ENCODE data around the gene SMIM10L1.

Gene SMIM10L1

DNA sequence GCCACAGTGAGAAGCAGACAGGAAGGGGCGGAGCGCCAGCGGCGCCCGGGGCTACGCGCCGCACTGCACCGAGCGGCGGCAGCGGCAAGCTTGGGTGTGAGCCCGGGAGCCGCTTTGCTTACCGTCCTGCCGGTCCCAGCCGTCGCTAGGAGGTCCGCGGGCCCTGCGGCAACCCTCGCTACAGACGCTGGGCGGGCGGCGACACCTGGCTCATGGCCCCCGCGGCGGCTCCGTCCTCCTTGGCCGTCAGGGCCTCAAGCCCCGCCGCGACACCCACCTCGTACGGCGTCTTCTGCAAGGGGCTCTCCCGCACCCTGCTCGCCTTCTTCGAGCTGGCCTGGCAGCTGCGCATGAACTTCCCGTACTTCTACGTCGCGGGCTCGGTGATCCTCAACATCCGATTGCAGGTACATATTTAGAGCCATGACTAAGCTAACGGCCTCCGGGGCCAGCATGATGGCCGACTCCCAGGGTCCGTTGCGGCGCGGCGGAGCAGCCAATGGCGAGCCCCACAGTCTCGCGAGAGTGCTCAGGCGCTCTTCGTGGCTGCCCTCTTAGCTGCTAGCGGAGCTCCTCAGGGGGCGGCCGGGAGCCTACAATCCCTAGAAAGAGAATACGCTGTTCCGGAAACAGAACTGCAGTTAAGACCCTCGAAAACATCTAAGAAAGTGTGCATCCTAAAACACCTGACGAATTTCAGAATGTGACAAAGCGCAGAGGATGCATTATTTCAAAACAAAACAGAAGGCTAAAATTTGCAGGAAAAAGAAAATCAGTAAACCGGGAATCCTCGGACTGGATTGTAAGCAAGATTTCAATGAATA, at the start of gene SMIM10L1:
Gene SMIM10L1 (plus strand): TSS at position 50 of the 824 bp plus-strand sequence. CDS start 163 bp downstream, at position 213.
- DNase-seq: peak; percentile 86

- DNase-seq: no peak
These were observed 40.6 kb upstream of the SMIM10L1 start for GRCh38 chr12:11130382-11130781.

- no peak for DNase-seq
These were observed 40.0 kb upstream of the SMIM10L1 start for GRCh38 chr12:11130999-11131398.

GRCh38 chr12:11133162-11133561, 37.8 kb upstream of the SMIM10L1 start:
- no peak for DNase-seq

GRCh38 chr12:11133816-11134215, 37.2 kb upstream of the SMIM10L1 start:
- no peak for DNase-seq

- DNase-seq: no peak
These were observed 36.7 kb upstream of the SMIM10L1 start, which contains the start of gene TAS2R30 for GRCh38 chr12:11134305-11134704. Gene TAS2R30 (minus strand): TSS chr12:11134644. CDS start chr12:11134244, 400 bp downstream.

GRCh38 chr12:11136075-11136474, 34.9 kb upstream of the SMIM10L1 start:
- no peak for DNase-seq

DNA sequence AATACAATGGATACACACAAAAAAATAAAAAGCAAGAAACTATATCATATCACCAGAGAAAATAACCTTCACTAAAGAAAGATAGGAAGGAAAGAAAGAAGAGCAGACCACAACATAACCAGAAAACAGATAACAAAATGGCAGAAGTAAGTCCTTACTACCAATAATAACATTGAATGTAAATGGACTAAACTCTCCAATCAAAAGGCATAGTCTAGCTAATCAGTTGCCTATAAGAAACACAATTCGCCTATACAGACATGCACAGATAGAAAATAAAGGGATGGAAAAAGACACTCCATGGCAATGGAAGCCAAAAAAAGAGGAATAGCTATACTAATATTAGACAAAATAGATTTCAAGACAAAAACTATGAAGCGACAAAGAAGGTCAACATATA, 27.6 kb upstream of the SMIM10L1 start:
- DNase-seq: no peak

DNA sequence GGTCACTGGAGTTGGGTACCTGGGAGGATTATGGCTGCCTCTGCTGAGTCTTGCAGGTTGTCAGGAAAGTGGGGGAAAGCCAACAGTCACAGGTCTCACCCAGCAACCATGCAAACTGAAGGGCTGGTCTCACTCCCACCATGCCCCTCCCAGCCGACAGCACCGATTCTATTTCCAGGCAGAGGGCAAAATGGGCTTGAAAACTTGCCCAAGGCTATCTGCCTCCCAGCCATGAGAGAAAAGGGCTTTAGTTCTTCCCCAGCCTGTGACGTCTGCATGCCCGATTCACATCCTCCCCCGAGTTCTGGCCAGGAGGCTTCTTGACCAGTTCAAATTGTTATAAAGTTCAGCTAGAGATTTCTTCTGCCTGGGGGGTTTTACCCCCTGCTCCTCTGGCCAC, 26.7 kb upstream of the SMIM10L1 start:
- no peak for DNase-seq

- DNase-seq: no peak
These were observed 23.6 kb upstream of the SMIM10L1 start for GRCh38 chr12:11147420-11147819.

GRCh38 chr12:11150832-11151231, 20.2 kb upstream of the SMIM10L1 start:
- DNase-seq: no peak

- DNase-seq: no peak
These were observed 18.3 kb upstream of the SMIM10L1 start for GRCh38 chr12:11152725-11153124.

DNA sequence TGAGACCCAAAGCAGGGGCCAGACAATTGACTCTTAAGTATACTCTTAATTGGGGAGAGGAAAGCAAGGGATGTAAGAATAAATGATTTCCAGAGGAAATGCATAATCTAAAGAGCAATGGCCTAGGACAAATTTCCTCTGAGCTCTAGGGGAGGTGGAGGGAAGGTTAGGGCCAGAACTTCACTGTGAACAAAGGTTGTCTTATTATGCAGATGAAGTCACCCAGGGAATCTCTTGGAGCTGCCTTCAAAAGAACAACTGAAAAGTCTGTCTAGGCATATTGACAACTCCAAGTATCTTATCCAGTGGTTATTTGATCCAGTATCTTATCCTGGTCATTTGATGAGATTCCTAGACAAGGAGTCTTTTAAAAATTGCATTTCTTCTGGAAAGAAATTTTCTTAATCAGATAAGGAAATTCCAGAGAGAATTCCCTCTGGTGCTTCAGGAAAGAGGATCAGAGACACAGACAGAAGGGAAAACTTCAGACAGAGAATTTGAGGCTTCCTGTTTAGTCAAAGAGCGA, 16.5 kb upstream of the SMIM10L1 start:
- no peak for DNase-seq

DNA sequence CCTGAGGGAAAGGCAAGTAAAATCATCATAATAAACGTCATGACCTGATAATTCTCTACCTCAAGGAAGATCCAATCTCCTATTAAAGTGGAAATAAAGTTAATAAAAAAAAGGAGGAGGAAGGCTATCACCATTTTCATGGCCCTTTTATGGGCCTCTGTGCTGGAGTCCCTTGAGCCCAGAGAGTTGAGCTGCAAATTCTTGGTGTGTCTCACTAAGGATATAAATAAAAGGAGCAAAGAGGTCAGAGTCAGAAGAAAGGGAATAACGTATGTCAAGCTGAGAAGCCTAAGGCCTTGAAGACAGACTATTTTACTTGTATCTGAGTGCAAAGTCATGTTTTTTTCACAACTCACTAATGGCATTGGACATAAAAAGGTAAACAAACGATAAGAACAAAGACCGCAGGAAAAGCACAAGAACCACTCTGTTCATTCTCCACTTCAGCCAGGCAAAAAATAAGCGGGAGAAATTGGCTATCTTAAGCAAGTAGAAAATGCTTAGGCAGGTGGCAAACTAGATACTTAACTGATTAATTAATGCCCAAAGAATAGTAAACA, 12.0 kb upstream of the SMIM10L1 start:
- no peak for DNase-seq

GRCh38 chr12:11162502-11162901, 8.5 kb upstream of the SMIM10L1 start:
- DNase-seq: no peak

DNA sequence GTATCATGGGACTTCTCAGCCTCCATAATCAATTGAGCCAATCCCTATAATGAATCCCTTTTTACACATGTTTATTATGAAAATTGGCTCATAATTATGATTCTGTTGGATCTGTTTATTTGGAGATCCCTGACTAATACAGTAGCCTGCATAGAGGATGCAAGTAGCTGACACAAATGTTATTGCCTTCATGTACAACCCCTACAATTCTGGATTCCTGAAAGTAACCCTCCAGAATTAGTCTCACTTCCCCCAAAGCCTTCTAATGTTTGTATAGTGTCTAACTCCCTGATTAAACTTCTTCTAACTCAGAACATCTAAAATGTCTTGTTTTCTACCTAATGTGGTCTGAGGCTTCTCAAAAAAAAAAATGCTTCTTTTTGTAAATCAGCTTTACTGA, 6.6 kb upstream of the SMIM10L1 start:
- no peak for DNase-seq

DNA sequence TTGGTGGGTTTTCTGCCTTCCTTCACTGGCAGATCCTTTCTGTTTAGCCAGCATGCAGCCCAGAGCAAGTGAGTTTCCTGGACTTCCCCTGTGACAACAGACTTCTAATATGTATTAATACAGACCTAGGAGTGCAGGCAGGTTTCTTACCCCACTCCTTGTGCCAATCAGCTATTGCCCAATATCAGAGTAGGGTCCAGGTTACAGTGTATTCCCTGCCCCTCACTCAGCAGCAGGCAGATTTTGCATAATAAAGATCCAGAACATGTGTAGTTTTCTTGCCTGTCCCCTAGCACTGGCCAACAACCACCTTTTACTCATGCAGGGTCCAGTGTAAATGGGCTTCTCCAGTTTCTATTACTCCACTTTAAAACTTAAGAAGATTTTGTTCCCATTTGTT, 4.7 kb upstream of the SMIM10L1 start:
- DNase-seq: no peak

- no peak for DNase-seq
These were observed 217 bp upstream of the SMIM10L1 start for GRCh38 chr12:11170810-11171144.

DNA sequence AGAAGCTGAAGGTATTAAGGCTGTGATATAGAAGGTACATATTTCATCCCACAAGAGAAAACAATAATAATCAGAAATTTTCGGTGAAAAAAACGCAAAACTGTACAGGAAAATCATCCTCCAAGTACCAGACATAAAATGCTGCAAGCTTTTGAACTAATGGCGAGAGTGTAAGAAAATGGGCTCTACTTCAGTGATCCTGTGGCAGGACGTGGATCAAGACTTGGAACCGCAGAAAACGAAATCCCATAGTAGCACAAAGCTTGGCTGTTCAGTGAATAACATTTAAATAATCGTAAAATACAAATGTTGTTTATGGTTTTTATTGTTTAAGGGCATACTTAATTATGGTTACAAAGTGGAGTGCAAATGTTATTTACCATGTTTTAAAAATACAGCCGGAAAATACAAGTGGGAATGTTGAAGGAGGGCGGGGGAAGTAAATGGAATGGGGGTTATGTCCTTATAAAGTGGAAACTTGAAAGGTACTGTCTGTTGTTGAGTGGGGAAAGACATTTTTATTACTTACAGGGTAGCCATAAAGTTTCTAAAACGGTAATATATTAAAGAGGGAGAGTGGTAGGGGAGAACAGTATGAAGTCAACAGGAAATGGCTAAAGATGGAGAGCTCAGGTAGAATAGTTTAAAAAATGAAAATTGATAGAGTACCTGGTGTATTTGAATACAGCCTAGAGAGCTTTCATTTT, 1.1 kb downstream of the SMIM10L1 start:
- DNase-seq: no peak

GRCh38 chr12:11174022-11174421, 3.0 kb downstream of the SMIM10L1 start:
- no peak for DNase-seq

GRCh38 chr12:11178250-11178649, 7.3 kb downstream of the SMIM10L1 start:
- no peak for DNase-seq

GRCh38 chr12:11182529-11182928, 11.5 kb downstream of the SMIM10L1 start:
- DNase-seq: no peak

DNA sequence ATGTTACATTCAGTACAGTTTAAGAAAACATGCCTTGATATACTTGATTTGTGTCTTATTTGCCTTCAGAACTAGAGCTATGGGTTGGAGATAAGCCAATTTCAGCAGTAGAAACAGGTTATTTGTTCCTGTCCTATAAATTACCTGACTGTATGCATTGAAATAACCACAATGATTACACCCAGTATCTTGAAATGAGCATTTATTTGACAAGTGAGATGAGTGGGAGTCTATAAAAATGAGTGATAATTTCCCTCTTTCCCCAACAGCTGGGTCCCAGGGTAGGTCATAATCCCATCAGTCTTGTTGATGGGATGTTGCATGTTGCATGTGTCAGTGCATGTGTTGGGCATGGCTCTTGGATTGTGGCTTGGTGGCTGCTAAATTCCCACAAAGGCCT, 12.0 kb downstream of the SMIM10L1 start:
- DNase-seq: no peak

- no peak for DNase-seq
These were observed 15.8 kb downstream of the SMIM10L1 start, which contains the start of gene TAS2R42 for GRCh38 chr12:11186837-11187236. Gene TAS2R42 (minus strand): TSS chr12:11186937. CDS start chr12:11186937, 0 bp downstream.

Measured in stimulated activated naive CD4-positive, alpha-beta T cell treated with Interleukin-2 at 50 U/mL for 16 hours (primary cell).